Neutrophil (primary cell): ENCODE measurements around the gene FKBP14.

Experiments used
- H3K27ac ChIP-seq: fragments of 200-600 bp; sonication (generic); 2 replicates; pipeline ENCODE4 v1.5.1; 2016; ENCODE audit warnings: mild to moderate bottlenecking, moderate library complexity
- H3K27me3 ChIP-seq: fragments of 200-600 bp; sonication (generic); 2 replicates; pipeline ENCODE4 v1.6.0; 2016; ENCODE audit warnings: mild to moderate bottlenecking
- H3K36me3 ChIP-seq: fragments of 200-600 bp; sonication (generic); 2 replicates; pipeline ENCODE4 v1.5.1; 2017
- H3K4me1 ChIP-seq, 2 experiments: fragments of 200-600 bp in 1 of 2; sonication (generic) in 1 of 2; 1 replicate in 1 of 2; 2 replicates in 1 of 2; pipeline versions ENCODE4 v1.5.1 to v1.6.1; 2013 to 2016; ENCODE audit warnings: low read depth in 1 of 2, low read length in 1 of 2, mild to moderate bottlenecking in 1 of 2, moderate library complexity in 1 of 2; ENCODE audit not compliant: control insufficient read depth in 1 of 2, insufficient read depth in 1 of 2
- H3K4me3 ChIP-seq, 2 experiments: fragments of 200-600 bp in 1 of 2; sonication (generic) in 1 of 2; 1 replicate in 1 of 2; 2 replicates in 1 of 2; pipeline ENCODE4 v1.5.1; 2013 to 2016; ENCODE audit warnings: low read depth in 1 of 2, low read length in 1 of 2, mild to moderate bottlenecking in 1 of 2, moderate library complexity in 1 of 2
- H3K9me3 ChIP-seq: fragments of 200-600 bp; sonication (generic); 2 replicates; pipeline ENCODE4 v1.5.1; 2016
- TF ChIP-seq, protein P1 (sequence below): fragments of 200-600 bp; sonication (generic); IDR thresholded peaks from 2 replicates; pipeline ENCODE4 v1.5.1; 2016; ENCODE audit warnings: antibody characterized with exemption

Gene FKBP14

DNA sequence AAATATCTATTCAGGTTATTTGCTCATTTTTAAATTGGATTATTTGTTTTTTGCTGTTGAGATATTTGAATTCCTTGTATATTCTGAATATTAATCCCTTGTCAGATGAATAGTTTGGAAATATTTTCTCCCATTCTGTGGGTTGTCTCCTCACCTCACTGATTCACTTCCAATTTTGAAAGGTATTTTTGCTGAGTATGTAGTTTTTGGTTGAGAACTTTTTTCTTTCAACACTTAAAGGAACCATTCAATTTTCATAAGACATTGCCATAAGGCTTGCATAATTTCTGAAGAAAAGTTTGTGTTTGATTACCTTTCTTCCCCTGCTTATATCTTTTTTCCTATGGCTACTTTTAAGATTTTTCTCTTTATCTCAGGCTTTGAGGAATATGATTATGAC is 28.0 kb downstream of the FKBP14 start:
- no peaks in the 10 kb centered on the region for H3K4me1 ChIP-seq
- H3K27ac ChIP-seq, result no peak overlapping the region
- H3K36me3 ChIP-seq, result no peaks in the 10 kb centered on the region
- H3K9me3 ChIP-seq, result no peaks in the 10 kb centered on the region
- no peak overlapping the region for H3K4me3 ChIP-seq
- TF ChIP-seq, protein P1, sequence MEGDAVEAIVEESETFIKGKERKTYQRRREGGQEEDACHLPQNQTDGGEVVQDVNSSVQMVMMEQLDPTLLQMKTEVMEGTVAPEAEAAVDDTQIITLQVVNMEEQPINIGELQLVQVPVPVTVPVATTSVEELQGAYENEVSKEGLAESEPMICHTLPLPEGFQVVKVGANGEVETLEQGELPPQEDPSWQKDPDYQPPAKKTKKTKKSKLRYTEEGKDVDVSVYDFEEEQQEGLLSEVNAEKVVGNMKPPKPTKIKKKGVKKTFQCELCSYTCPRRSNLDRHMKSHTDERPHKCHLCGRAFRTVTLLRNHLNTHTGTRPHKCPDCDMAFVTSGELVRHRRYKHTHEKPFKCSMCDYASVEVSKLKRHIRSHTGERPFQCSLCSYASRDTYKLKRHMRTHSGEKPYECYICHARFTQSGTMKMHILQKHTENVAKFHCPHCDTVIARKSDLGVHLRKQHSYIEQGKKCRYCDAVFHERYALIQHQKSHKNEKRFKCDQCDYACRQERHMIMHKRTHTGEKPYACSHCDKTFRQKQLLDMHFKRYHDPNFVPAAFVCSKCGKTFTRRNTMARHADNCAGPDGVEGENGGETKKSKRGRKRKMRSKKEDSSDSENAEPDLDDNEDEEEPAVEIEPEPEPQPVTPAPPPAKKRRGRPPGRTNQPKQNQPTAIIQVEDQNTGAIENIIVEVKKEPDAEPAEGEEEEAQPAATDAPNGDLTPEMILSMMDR, result no peak
- no peaks in the 10 kb centered on the region for H3K27me3 ChIP-seq

DNA sequence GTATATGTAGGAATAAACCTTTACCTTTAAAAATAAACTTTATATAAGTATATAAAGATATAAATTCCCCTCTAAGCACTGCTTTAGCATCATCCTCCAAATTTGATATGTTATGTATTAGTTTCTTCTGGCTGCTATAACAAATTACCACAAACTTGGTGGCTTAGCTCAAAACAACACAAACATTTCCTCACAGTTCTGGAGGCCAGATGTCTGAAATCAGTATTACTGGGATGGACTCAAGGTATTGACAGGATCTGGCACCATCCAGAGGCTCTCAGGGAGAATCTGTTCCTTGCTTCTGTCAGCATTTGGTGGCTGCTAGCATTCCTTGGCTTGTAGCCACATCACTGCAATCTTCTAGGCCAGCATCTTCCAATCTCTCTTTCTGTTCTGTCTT is 30.2 kb downstream of the FKBP14 start:
- no peaks in the 10 kb centered on the region for H3K4me1 ChIP-seq
- H3K27ac ChIP-seq, result no peak overlapping the region
- no peak overlapping the region for H3K4me3 ChIP-seq
- TF ChIP-seq, protein P1, result no peak
- peaks cover 9% of the 10 kb centered on the region for H3K27me3 ChIP-seq
- no peaks in the 10 kb centered on the region for H3K36me3 ChIP-seq
- H3K9me3 ChIP-seq, result no peaks in the 10 kb centered on the region

DNA sequence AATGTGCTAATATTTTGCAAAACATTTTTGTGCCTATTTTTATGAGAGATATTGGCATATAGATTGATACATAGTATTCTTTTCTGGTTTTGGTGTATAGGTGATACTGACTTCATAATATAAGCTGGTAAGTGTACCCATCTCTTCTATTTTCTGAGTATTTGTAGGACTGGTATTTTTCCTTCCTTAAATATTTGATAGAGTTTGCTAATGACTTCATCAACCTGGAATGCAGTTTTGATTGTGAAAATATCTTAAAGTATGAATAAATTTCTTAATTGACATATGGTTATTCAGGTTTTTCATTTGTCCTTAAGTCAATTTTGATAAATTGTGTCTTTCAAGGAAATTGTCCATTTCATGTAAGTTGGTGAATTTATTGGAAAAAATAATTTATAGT is 30.9 kb downstream of the FKBP14 start:
- no peaks in the 10 kb centered on the region for H3K9me3 ChIP-seq
- no peaks in the 10 kb centered on the region for H3K4me1 ChIP-seq
- peaks cover 16% of the 10 kb centered on the region for H3K27me3 ChIP-seq
- H3K27ac ChIP-seq, result no peak overlapping the region
- H3K4me3 ChIP-seq, result no peak overlapping the region
- TF ChIP-seq, protein P1, result no peak
- H3K36me3 ChIP-seq, result no peaks in the 10 kb centered on the region

DNA sequence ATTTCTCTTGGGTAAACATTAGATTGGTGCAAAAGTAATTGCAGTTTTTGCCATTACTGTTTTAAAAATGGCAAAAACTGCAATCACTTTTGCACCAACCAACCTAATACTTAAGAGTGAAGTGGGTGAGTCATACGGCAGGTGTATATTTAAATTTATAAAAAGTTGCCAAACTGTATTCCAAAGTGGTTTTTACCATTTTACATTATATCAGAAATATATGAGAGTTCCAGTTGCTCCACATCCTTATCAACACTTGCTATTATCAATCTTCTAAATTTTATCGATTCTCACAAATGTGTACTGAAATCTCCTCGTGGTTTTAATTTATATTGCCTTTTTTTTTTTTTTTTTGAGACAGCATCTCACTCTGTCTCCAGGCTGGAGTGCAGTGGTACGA is 33.4 kb downstream of the FKBP14 start:
- no peak overlapping the region for H3K27ac ChIP-seq
- TF ChIP-seq, protein P1, result no peak
- no peaks in the 10 kb centered on the region for H3K9me3 ChIP-seq
- peaks cover 40% of the 10 kb centered on the region for H3K27me3 ChIP-seq
- no peak overlapping the region for H3K4me3 ChIP-seq
- no peaks in the 10 kb centered on the region for H3K36me3 ChIP-seq
- H3K4me1 ChIP-seq, result peaks cover 15 to 18% of the 10 kb centered on the region in 2 experiments

DNA sequence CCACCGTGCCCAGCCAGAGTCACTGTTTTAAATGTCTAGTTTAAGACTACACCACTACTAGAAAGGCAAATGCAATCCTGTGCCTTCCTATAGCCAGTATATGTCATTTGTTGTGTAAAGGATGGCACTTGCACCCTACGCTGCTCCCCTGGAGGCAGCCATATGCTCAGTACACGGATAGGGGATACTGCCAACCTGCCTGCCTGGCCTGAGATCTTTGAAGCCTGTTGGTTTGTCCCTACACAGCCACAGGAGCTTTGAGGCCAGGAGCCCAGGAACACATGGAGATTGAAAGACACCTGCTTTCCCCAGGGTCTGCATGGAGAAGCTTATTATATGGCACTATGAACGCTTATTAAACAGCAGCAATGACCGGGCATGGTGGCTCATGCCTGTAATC is 34.6 kb downstream of the FKBP14 start:
- Histone ChIP-seq H3K9me3 (no peaks in the 10 kb centered on the region), H3K27me3 (peaks cover 40% of the 10 kb centered on the region), H3K36me3 (no peaks in the 10 kb centered on the region), H3K4me3 (no peak overlapping the region), H3K4me1 (peaks cover 15 to 24% of the 10 kb centered on the region in 2 experiments), H3K27ac (no peak overlapping the region)
- TF ChIP-seq, protein P1, result no peak

DNA sequence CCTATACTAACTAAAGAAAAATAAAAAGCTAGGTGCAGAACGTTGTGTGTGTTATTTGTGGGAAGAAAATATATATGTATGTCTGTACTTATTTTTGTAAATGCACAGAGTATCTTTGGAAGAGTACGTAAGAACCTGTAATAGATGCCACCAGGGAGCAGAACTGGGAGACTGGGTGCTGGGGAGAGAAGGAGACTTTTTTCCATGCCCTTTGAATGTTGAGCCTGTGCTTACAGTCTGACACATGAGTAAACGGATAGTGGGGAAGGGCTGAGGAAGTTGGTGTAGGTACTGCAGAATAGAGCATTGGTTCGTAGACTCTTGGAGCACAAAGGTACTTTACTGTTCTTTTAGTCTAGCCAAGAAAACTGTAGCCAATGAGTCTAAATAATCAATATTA is 35.6 kb downstream of the FKBP14 start:
- no peak overlapping the region for H3K27ac ChIP-seq
- TF ChIP-seq, protein P1, result no peak
- peaks cover 40% of the 10 kb centered on the region for H3K27me3 ChIP-seq
- no peaks in the 10 kb centered on the region for H3K36me3 ChIP-seq
- no peaks in the 10 kb centered on the region for H3K9me3 ChIP-seq
- peaks cover 16 to 29% of the 10 kb centered on the region in 2 experiments for H3K4me1 ChIP-seq
- H3K4me3 ChIP-seq, result no peak overlapping the region
